Endothelial cell (in vitro differentiated cells): ENCODE results near the gene MRPS18A. TPM values are rescaled to one million over a fixed set of nuclear protein-coding genes. Genes with fewer than 3 reads are reported as not detected.
"Not testable (repeated sequence)": the region's sequence is repeated elsewhere in the genome, so short reads cannot be mapped to it uniquely, and the experiment has no call there.

Experiments used
- DNase-seq: peaks from one replicate; pipeline ENCODE4 v3.0.0; 2021; ENCODE audit warnings: low spot score
- H3K27ac Mint-ChIP-seq: one replicate; pipeline ENCODE4 v1.8.0; 2021; ENCODE audit warnings: mixed read lengths, inconsistent platforms; ENCODE audit not compliant: unreplicated experiment
- H3K27me3 Mint-ChIP-seq: one replicate; pipeline ENCODE4 v1.8.0; 2021; ENCODE audit warnings: mild to moderate bottlenecking, moderate library complexity, mixed read lengths, inconsistent platforms; ENCODE audit not compliant: unreplicated experiment
- H3K36me3 Mint-ChIP-seq: one replicate; pipeline ENCODE4 v1.8.0; 2021; ENCODE audit warnings: mild to moderate bottlenecking, low read depth, mixed read lengths, inconsistent platforms; ENCODE audit not compliant: unreplicated experiment
- H3K4me1 Mint-ChIP-seq: one replicate; pipeline ENCODE4 v1.8.0; 2021; ENCODE audit warnings: mild to moderate bottlenecking, mixed read lengths, inconsistent platforms; ENCODE audit not compliant: unreplicated experiment
- H3K4me3 Mint-ChIP-seq: one replicate; pipeline ENCODE4 v1.8.0; 2021; ENCODE audit warnings: mild to moderate bottlenecking, mixed read lengths, inconsistent platforms; ENCODE audit not compliant: unreplicated experiment
- H3K9me3 Mint-ChIP-seq: one replicate; pipeline ENCODE4 v1.8.0; 2021; ENCODE audit warnings: mixed read lengths, inconsistent platforms; ENCODE audit not compliant: unreplicated experiment
- CTCF ChIP-seq: fragments of 200-600 bp; sonication (generic); IDR thresholded peaks from one replicate; pipeline ENCODE4 v1.5.0; 2021; ENCODE audit warnings: antibody characterized with exemption; ENCODE audit not compliant: unreplicated experiment
- total RNA-seq: library from RNA; stranded (reverse); fragmentation: NEBNext Ultra II Directional; extraction: Animal tissue kit (Norgen Biotek cat#: 25700); gene quantifications from one replicate; pipeline ENCODE4 v1.2.1, GENCODE V29; 2021; ENCODE audit not compliant: unreplicated experiment

Gene MRPS18A
- total RNA-seq, 1 donor from 2014 or later: 45.5 TPM

- Mint-ChIP-seq H3K9me3 (no peaks in the 10 kb centered on the region), H3K36me3 (peaks cover 4% of the 10 kb centered on the region), H3K27me3 (peaks cover 2% of the 10 kb centered on the region), H3K27ac (no peak overlapping the region), H3K4me3 (no peak overlapping the region), H3K4me1 (peaks cover 2% of the 10 kb centered on the region)
- no peak for DNase-seq
- TF ChIP-seq CTCF: no peak
Observed at GRCh38 chr6:43658161-43658560, 29.4 kb downstream of the MRPS18A start.

GRCh38 chr6:43657221-43657802 lies 30.3 kb downstream of the MRPS18A start:
- Mint-ChIP-seq H3K36me3 (peaks cover 4% of the 10 kb centered on the region), H3K27ac (no peak overlapping the region), H3K9me3 (no peaks in the 10 kb centered on the region), H3K4me3 (no peak overlapping the region), H3K4me1 (peaks cover 2% of the 10 kb centered on the region), H3K27me3 (peaks cover 2% of the 10 kb centered on the region)
- DNase-seq: no peak
- no peak for TF ChIP-seq CTCF

GRCh38 chr6:43652822-43653221 lies 34.8 kb downstream of the MRPS18A start:
- not testable (repeated sequence) for H3K27me3 Mint-ChIP-seq, H3K4me1 Mint-ChIP-seq, H3K4me3 Mint-ChIP-seq, H3K9me3 Mint-ChIP-seq, H3K36me3 Mint-ChIP-seq, DNase-seq, H3K27ac Mint-ChIP-seq

- Mint-ChIP-seq H3K36me3 (no peaks in the 10 kb centered on the region), H3K27ac (no peak overlapping the region)
Observed at GRCh38 chr6:43648248-43648647, 39.3 kb downstream of the MRPS18A start.

GRCh38 chr6:43647613-43648012 lies 40.0 kb downstream of the MRPS18A start:
- H3K4me3 Mint-ChIP-seq: no peak overlapping the region
- no peak overlapping the region for H3K27ac Mint-ChIP-seq
- no peaks in the 10 kb centered on the region for H3K36me3 Mint-ChIP-seq
- peaks cover 13% of the 10 kb centered on the region for H3K4me1 Mint-ChIP-seq
- no peaks in the 10 kb centered on the region for H3K9me3 Mint-ChIP-seq
- H3K27me3 Mint-ChIP-seq: peaks cover 2% of the 10 kb centered on the region
- DNase-seq: no peak
- no peak for TF ChIP-seq CTCF

More at GRCh38 chr6:43648248-43648647, 39.3 kb downstream of the MRPS18A start:
- peaks cover 11% of the 10 kb centered on the region for H3K4me1 Mint-ChIP-seq
- H3K9me3 Mint-ChIP-seq: no peaks in the 10 kb centered on the region
- peaks cover 2% of the 10 kb centered on the region for H3K27me3 Mint-ChIP-seq
- DNase-seq: no peak
- H3K4me3 Mint-ChIP-seq: no peak overlapping the region
- TF ChIP-seq CTCF: no peak
